GM19239 (cell line): ENCODE results near the gene CMSS1.
"Not testable (repeated sequence)": the region's sequence is repeated elsewhere in the genome, so short reads cannot be mapped to it uniquely, and the experiment has no call there.

Source experiments
- DNase-seq: peaks from one replicate; pipeline ENCODE4 v3.0.0; 2011; ENCODE audit warnings: low spot score; ENCODE audit not compliant: insufficient read length
- FAIRE-seq: peaks from 2 replicates; lab custom pipeline; 2011; peaks lifted over from hg19 to GRCh38; lab: Jason Lieb, UNC

Gene CMSS1

GRCh38 chr3:100226712-100227429 lies 409.2 kb downstream of the CMSS1 start:
- no peak for FAIRE-seq
- no peak for DNase-seq

- DNase-seq = no peak
- no peak for FAIRE-seq
Measured at GRCh38 chr3:100227511-100227921, 409.9 kb downstream of the CMSS1 start.

DNA sequence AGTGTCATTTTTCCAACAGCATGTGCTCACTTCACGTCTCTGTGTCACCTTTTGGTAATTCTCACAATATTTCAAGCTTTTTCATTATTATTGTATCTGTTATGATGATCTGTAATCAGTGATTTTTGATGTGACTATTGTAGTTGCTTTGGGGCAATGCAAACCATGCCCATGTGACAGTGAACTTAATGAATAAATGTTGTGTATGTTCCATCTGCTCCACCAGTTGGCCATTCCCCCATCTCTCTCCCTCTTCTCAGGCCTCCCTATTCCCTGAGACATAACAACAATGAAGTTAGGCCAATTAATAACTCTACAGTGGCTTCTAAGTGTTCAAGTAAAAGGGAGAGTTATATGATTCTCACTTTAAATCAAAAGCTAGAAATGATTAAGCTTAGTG lies 410.6 kb downstream of the CMSS1 start:
- DNase-seq (no peak), FAIRE-seq (no peak)

- FAIRE-seq, DNase-seq: not testable (repeated sequence)
Measured at GRCh38 chr3:100229188-100229587, 411.5 kb downstream of the CMSS1 start.

GRCh38 chr3:100230710-100231109 lies 413.0 kb downstream of the CMSS1 start:
- FAIRE-seq (no peak), DNase-seq (no peak)
